ENCODE data around the gene CYTH3.
"Not testable (repeated sequence)": the region's sequence is repeated elsewhere in the genome, so short reads cannot be mapped to it uniquely, and the experiment has no call there.

The CYTH3 gene

GRCh38 chr7:6256677-6257535 lies 15.5 kb downstream of the CYTH3 start:
- DNase-seq, result peak; percentile 64

DNA sequence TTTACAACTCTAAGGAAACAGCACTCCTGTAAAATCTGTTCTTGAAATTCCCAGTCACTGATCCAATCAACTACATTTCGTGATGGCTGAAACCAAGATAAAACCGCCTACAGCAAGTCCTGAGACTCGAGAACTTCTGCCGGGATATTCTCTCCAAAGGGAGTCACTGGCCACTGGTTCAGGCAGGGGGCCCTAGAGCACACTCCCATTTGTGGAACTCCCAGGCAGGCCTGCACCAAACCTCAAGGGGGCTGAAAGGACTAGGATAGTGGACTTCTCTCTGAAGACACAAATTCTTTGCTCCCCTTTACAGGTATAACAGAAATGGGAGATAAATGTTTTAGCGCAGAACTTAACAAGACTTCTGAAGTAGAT lies 16.3 kb downstream of the CYTH3 start:
- no peak for DNase-seq

DNA sequence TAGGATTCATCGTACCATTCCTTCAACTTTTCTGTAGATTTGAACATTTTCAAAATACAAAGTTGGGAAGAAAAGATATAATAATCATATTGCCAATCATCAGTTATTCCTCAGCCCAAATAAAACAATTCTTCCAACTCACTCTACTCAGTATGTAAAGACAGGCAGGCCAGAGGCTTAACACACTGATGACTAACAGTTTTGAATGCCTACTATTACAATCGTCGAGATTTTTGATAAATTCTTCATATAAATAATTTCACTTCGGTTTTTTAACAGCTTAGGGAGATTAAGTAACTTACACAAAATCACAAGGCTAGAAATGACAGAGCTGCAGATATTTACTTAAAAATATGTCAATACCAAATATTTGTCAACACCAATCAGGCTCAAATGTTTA lies 17.6 kb downstream of the CYTH3 start:
- DNase-seq, result no peak

DNA sequence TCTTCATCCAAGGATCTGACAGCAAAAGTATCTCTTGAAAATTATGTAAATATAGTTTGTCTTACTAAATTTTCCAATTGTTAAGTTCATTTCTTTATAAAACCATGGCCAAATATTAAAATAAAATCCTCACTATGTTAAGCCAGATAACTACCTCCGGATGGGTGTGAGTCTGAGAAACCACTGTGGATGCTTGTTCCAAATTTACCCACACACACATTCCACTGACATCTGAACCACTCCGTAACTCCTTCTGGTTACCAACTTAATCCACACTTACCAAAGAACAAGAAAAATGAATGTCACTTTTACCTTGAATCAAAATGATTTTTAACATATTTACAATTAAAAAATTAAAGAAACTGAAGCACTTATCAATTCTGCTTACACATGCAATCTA lies 19.7 kb downstream of the CYTH3 start:
- DNase-seq, result no peak

GRCh38 chr7:6252341-6252746 lies 20.1 kb downstream of the CYTH3 start:
- no peak for DNase-seq

- DNase-seq, result no peak
These were observed 20.8 kb downstream of the CYTH3 start for GRCh38 chr7:6251653-6252052.

GRCh38 chr7:6250364-6250833 lies 22.0 kb downstream of the CYTH3 start:
- no peak for DNase-seq

DNA sequence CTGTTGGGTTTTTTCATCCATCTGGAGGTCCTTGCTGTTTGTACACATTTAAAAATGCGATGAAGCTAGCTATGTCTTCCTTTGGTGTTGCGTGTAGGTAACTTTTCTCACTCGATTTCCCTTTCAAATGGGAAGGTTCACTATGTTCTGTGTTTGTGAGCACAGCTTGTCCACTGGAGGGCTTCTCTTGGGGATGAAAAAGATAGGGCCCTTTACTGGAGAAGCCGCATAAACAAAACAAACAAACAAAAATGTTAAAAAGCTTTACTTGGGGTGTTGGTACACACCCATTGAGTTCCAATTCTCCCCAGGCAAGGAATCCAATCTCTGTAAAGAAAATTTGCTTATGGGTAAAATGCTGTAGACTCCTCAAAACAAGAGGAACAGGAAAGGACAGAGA lies 23.4 kb downstream of the CYTH3 start:
- no peak for DNase-seq

DNA sequence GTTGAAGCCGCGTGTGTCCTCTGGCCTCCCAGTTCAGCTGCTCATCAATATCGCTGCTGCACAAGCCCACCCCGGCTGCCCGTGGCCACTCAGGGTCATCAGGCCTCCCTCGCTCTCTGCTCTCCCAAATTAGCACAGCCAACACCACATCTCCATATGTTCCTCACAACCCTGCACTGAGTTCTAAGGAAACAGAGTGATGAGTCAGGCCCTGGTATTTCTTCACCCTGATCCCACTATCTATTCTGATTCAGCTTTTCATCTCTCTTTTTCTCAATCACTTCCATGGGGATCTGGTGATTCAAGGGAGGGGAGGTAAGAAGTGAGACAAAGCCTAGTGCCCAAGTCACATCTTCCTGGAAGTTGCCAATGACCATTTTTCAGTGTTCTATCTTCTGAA lies 23.8 kb downstream of the CYTH3 start:
- DNase-seq, result no peak

GRCh38 chr7:6246251-6246917 lies 26.0 kb downstream of the CYTH3 start:
- DNase-seq, result no peak

GRCh38 chr7:6244021-6244420 lies 28.4 kb downstream of the CYTH3 start:
- DNase-seq, result no peak

- DNase-seq, result no peak
These were observed 29.3 kb downstream of the CYTH3 start for GRCh38 chr7:6243168-6243567.

GRCh38 chr7:6242561-6242960 lies 29.9 kb downstream of the CYTH3 start:
- no peak for DNase-seq

DNA sequence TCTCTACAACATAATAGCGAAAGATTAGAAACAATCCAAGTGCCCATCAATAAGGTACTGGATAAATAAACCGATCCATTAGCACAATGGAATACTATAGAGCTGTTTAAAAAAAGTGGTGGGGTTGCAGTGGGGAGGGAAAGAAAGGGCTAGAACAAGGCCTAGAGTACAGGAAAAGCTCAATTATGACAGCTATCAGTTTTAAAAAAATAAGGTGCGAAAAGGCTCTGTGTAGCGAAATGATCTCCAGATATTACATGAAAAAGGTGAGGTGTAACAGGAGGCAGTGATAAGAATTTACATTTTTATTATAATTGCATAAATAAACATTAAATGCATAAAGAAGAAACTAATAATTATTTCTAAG lies 30.8 kb downstream of the CYTH3 start:
- no peak for DNase-seq

DNA sequence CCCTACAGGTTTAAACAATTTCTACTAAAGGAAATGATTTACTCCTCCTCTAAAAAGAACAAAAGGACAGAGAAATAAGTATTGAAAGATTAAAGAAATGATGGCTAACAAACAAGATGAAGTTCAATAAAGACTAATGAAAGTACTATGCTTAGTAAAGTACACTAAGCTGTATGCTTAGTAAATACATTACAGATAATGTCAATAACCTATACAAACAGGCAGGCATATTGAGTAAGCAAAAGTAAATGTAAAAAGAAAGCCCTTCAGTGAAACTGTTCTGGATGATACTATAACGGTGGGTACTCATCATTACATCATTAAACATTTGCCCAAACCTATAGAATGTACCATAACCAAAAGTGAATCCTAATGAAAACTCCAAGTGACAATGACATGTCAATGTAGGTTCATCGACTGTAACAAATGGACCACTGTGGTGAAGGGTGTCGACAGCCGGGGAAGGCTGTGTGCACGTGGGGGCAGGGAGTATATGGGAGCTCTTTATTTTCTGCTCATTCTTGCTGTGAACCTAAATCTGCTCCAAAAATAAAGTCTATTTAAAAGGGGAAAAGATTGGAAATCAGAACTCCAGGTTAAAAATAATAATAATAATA lies 34.0 kb downstream of the CYTH3 start:
- DNase-seq, result no peak

GRCh38 chr7:6237730-6238129 lies 34.7 kb downstream of the CYTH3 start:
- no peak for DNase-seq

DNA sequence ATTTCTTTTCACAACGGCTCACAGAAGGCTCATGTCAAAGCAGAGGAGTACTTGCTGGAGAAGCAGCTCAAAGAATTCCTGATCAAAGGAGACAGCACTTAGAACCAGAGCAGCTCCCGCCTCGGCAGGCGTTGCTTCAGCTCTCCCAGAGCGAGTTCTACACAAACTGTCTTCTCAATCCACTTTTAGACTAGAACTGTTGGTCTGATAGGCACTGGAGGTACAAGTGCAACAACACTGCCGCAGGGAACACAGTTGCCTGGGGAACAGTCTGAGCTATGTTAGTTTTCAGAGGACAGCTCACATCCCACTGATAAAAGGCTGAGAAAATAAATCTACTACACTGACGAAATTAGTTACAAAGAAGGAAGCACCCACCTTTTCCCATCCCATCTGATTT lies 35.4 kb downstream of the CYTH3 start:
- DNase-seq, result no peak

DNA sequence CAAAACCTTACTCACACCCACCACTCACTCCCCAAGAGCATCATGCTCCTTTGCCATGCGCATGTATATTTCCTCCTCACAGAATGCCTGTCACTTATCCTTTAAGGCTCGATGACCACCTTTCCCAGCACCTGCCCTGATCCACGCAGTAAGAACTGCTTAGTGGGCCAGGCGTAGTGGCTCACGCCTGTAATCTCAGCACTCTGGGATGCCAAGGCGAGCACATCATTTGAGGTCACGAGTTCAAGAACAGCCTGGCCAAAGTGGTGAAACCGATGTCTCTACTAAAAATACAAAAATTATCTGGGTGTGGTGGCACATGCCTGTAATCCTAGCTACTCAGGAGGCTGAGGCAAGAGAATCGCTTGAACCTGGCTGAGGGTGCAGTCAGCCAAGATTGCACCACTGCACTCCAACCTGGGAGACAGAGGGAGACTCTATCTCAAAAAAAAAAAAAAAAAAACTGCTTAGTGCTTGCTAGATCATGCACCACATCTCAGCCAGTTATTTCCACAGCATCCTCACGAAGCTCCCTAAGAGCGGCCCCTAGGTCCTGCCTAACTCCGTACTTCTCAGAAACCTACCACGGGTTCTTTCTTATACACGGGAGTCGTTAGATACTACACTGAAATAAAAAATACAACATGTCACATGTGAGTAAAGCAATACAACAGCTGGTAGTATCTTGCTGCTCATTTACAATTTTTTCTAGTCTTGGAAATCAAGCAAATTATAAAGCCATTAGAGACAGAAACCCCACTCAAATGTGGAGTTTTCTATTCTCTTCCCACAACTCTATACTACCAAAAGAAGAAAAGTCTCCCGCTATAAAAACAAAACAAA lies 37.2 kb downstream of the CYTH3 start:
- DNase-seq, result no peak

DNA sequence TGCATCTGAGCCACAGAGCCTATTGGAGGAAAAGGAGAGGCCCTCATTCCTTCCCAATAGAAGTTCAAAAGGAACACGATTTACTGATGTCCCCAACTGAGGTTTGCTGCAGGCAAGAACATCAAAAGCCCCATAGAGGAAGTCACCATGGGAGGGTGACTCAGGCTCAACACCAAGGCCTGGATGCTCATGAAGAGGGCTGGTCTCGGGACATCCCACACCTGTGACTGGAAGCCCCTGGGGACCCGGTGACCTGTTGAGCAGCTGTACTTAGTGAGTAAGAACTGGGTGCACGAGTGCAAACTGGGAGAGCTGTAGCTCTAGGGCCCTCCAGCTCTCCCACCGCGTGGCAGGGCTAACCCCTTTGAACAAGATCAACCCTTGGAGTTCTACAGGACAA lies 38.0 kb downstream of the CYTH3 start:
- DNase-seq, result no peak

DNA sequence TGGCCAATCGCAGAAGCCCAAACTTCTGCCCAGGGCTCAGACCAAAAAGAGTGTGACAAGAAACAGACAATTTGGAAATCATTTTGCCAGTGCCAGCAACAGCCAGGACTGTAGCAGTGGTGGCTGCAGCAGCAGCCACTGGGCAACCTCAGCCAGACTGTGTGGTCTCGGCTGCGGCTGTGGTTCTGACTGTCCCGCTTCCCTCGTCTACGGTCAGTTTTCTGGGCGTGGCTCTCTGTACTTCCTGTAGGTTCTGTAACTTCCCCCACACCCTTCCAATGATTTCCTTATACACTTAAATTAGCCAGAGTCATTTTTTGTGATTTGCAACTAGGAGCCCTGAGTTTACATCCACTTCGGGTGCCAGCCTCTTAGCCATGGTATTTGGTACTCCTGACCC lies 39.9 kb downstream of the CYTH3 start:
- DNase-seq, result no peak

DNA sequence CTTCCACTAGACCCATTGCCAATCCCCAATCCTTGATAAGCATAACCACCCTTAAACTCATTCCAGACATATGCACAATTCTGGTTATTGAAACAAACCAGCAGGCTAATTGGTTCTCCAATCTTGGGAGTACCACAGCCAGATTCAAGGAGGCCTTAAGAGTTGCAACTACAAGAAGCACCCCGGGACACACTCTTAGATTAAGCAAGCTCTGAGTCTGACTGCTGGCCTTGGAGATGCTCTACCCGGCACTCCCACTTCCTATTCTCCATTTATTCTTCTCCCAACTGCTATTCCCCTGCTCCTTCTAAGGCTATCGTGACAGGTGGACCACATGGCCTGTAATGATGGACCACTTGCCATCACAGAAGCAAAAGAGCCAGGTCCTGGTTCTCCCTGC lies 40.3 kb downstream of the CYTH3 start:
- no peak for DNase-seq

DNA sequence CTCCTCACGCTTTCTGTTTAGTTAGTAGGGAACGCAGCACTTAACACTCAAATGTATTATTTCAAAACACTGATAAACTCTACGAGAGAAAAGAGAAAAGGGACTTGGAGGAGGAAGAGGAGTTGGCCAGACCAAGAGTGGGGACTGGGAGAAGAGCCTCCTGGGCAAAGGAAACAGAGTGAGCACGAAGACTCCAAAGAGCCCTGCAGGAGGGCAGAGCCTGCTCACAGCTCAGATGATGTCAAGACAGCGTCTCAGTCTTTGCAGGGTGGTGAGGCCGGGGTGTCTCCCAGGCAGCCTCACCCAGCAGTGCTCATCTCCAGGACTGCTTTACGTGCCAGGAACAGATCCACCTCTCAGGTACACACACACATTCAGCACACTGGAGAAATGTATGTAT lies 41.2 kb downstream of the CYTH3 start:
- no peak for DNase-seq

- not testable (repeated sequence) for DNase-seq
These were observed 43.1 kb downstream of the CYTH3 start for GRCh38 chr7:6229284-6229683.
